GM18507 (cell line): ENCODE measurements around the gene PCDHAC1.
"Not testable (repeated sequence)": the region's sequence is repeated elsewhere in the genome, so short reads cannot be mapped to it uniquely, and the experiment has no call there.

Experiments used
- DNase-seq: peaks from one replicate; pipeline ENCODE4 v3.0.0; 2011; ENCODE audit warnings: low read depth; ENCODE audit not compliant: insufficient read length; ENCODE audit errors: extremely low spot score
- FAIRE-seq: peaks from 2 replicates; lab custom pipeline; 2011; peaks lifted over from hg19 to GRCh38; lab: Jason Lieb, UNC

The PCDHAC1 gene

GRCh38 chr5:140925806-140926442, at the start of gene PCDHAC1:
Gene PCDHAC1 (plus strand): TSS chr5:140926299. CDS start chr5:140926893, 594 bp downstream.
- DNase-seq (no peak), FAIRE-seq (no peak)

GRCh38 chr5:140876541-140877261, 49.4 kb upstream of the PCDHAC1 start:
- FAIRE-seq, DNase-seq: not testable (repeated sequence)

- FAIRE-seq: no peak
- no peak for DNase-seq
Observed at GRCh38 chr5:140877262-140877581, 48.9 kb upstream of the PCDHAC1 start.

- DNase-seq: no peak
- FAIRE-seq: no peak
Observed at GRCh38 chr5:140881889-140882590, 44.1 kb upstream of the PCDHAC1 start, which contains the start of gene PCDHA13. Gene PCDHA13 (plus strand): TSS chr5:140882124. CDS start chr5:140882269, 145 bp downstream.

GRCh38 chr5:140882591-140882899, 43.6 kb upstream of the PCDHAC1 start:
- DNase-seq (no peak), FAIRE-seq (no peak)

GRCh38 chr5:140883373-140883772, 42.7 kb upstream of the PCDHAC1 start:
- FAIRE-seq (no peak), DNase-seq (no peak)

GRCh38 chr5:140883927-140884697, 42.0 kb upstream of the PCDHAC1 start:
- DNase-seq: no peak
- no peak for FAIRE-seq

GRCh38 chr5:140916325-140916724, 9.8 kb upstream of the PCDHAC1 start:
- FAIRE-seq: no peak

GRCh38 chr5:140923601-140924000, 2.5 kb upstream of the PCDHAC1 start:
- DNase-seq: no peak
- FAIRE-seq: no peak

More at GRCh38 chr5:140916325-140916724, 9.8 kb upstream of the PCDHAC1 start:
- no peak for DNase-seq

- FAIRE-seq (no peak), DNase-seq (no peak)
Observed at GRCh38 chr5:140926443-140927227, 536 bp downstream of the PCDHAC1 start.

- DNase-seq: no peak
- no peak for FAIRE-seq
Observed at GRCh38 chr5:140927228-140927573, 1.1 kb downstream of the PCDHAC1 start.

- no peak for FAIRE-seq
- no peak for DNase-seq
Observed at GRCh38 chr5:140934964-140935606, 9.0 kb downstream of the PCDHAC1 start.

GRCh38 chr5:140946578-140946977, 20.5 kb downstream of the PCDHAC1 start:
- no peak for FAIRE-seq
- no peak for DNase-seq

- FAIRE-seq: no peak
Observed at GRCh38 chr5:140951636-140952035, 25.5 kb downstream of the PCDHAC1 start.

GRCh38 chr5:140953234-140953633, 27.1 kb downstream of the PCDHAC1 start:
- DNase-seq: no peak
- FAIRE-seq: no peak

More at GRCh38 chr5:140951636-140952035, 25.5 kb downstream of the PCDHAC1 start:
- no peak for DNase-seq

GRCh38 chr5:140962190-140962589, 36.1 kb downstream of the PCDHAC1 start:
- FAIRE-seq (no peak), DNase-seq (no peak)

GRCh38 chr5:140964356-140964755, 38.3 kb downstream of the PCDHAC1 start:
- DNase-seq (no peak), FAIRE-seq (no peak)

- DNase-seq (no peak), FAIRE-seq (no peak)
Observed at GRCh38 chr5:140965905-140966292, 39.8 kb downstream of the PCDHAC1 start.
